Osteoblast (primary cell): ENCODE results near the gene TGFBR3L. TPM values are rescaled to one million over a fixed set of nuclear protein-coding genes. Genes with fewer than 3 reads are reported as not detected.

Experiments used
- DNase-seq: peaks from one replicate; pipeline ENCODE4 v3.0.0; 2011; ENCODE audit warnings: low spot score, mixed read lengths; ENCODE audit not compliant: insufficient read length; ENCODE audit errors: missing footprints
- H2AFZ ChIP-seq: 2 replicates; pipeline ENCODE4 v1.6.0; 2011; ENCODE audit warnings: mild to moderate bottlenecking, low read length
- H3K27ac ChIP-seq: 2 replicates; pipeline ENCODE4 v1.5.1; 2011; ENCODE audit warnings: mild to moderate bottlenecking, low read depth, low read length, moderate library complexity
- H3K27me3 ChIP-seq: 2 replicates; pipeline ENCODE4 v1.6.0; 2012; ENCODE audit warnings: mild to moderate bottlenecking, control low read depth, inconsistent platforms, low read length, moderate library complexity; ENCODE audit not compliant: insufficient read depth
- H3K36me3 ChIP-seq: 2 replicates; pipeline ENCODE4 v1.5.1; 2011; ENCODE audit warnings: mild to moderate bottlenecking, low read length, control low read depth, moderate library complexity; ENCODE audit not compliant: insufficient read depth
- H3K4me1 ChIP-seq: 2 replicates; pipeline ENCODE4 v1.5.1; 2011; ENCODE audit warnings: mild to moderate bottlenecking, low read length, control low read depth, moderate library complexity; ENCODE audit not compliant: insufficient read depth
- H3K4me2 ChIP-seq: 2 replicates; pipeline ENCODE4 v1.6.0; 2011; ENCODE audit warnings: mild to moderate bottlenecking, low read length; ENCODE audit not compliant: insufficient read depth
- H3K4me3 ChIP-seq: fragments of 200-600 bp; sonication (generic); 3 replicates; pipeline ENCODE4 v1.5.1; 2012; ENCODE audit warnings: mild to moderate bottlenecking, low read length, inconsistent platforms; ENCODE audit not compliant: insufficient read depth
- H3K79me2 ChIP-seq: 2 replicates; pipeline ENCODE4 v1.6.0; 2012; ENCODE audit warnings: mild to moderate bottlenecking, low read length, control low read depth, inconsistent platforms; ENCODE audit not compliant: insufficient read depth
- H3K9me3 ChIP-seq: 2 replicates; pipeline ENCODE4 v1.5.1; 2011; ENCODE audit warnings: low read depth, low read length, control low read depth
- H4K20me1 ChIP-seq: 2 replicates; pipeline ENCODE4 v1.6.0; 2012; ENCODE audit warnings: mild to moderate bottlenecking, low read length, control low read depth; ENCODE audit not compliant: insufficient read depth
- CTCF ChIP-seq: IDR thresholded peaks from 2 replicates; pipeline ENCODE4 v1.5.1; 2011; ENCODE audit warnings: mild to moderate bottlenecking, low read depth, low read length, moderate library complexity; ENCODE audit errors: extremely low read depth
- total RNA-seq: library from RNA; depleted of rRNA; stranded (reverse); fragments of >200 nt; gene quantifications from 2 replicates; pipeline ENCODE4 v1.2.3, GENCODE V29; 2012

Gene TGFBR3L
- total RNA-seq = under 0.01 TPM in 1 of 2 replicates, not detected in the other

GRCh38 chr19:7914598-7915045 lies at the start of gene TGFBR3L:
TSS of gene TGFBR3L (plus strand) at chr19:7914830.
- Histone ChIP-seq H2AFZ (no peak within 1 kb of the TSS), H3K36me3 (peaks cover 14% of the 10 kb centered on the region), H4K20me1 (peaks cover 3% of the 10 kb centered on the region), H3K4me3 (no peak within 1 kb of the TSS), H3K27me3 (peaks cover 26% of the 10 kb centered on the region), H3K27ac (no peak within 1 kb of the TSS), H3K4me1 (peaks cover 6% of the 10 kb centered on the region), H3K79me2 (no peaks in the 10 kb centered on the region), H3K9me3 (no peaks in the 10 kb centered on the region), H3K4me2 (no peak within 1 kb of the TSS)
- peak; percentile 67 for DNase-seq
- TF ChIP-seq CTCF = no peak

- Histone ChIP-seq H2AFZ (no peak overlapping the region), H3K4me3 (no peak overlapping the region), H4K20me1 (no peaks in the 10 kb centered on the region), H3K27ac (no peak overlapping the region), H3K79me2 (no peaks in the 10 kb centered on the region), H3K9me3 (no peaks in the 10 kb centered on the region), H3K4me1 (peaks cover 7% of the 10 kb centered on the region), H3K36me3 (no peaks in the 10 kb centered on the region), H3K27me3 (no peaks in the 10 kb centered on the region), H3K4me2 (no peak overlapping the region)
- no peak for TF ChIP-seq CTCF
- DNase-seq = peak; percentile 83
Observed at GRCh38 chr19:7865262-7865911, 49.2 kb upstream of the TGFBR3L start.

- Histone ChIP-seq H3K79me2 (no peaks in the 10 kb centered on the region), H3K9me3 (no peaks in the 10 kb centered on the region), H3K4me1 (peaks cover 8% of the 10 kb centered on the region), H3K27me3 (no peaks in the 10 kb centered on the region), H3K4me3 (no peak overlapping the region), H2AFZ (no peak overlapping the region), H3K36me3 (no peaks in the 10 kb centered on the region), H3K27ac (no peak overlapping the region), H3K4me2 (no peak overlapping the region), H4K20me1 (no peaks in the 10 kb centered on the region)
- peak; percentile 84 for DNase-seq
- TF ChIP-seq CTCF = no peak
Observed at GRCh38 chr19:7866399-7867091, 48.1 kb upstream of the TGFBR3L start.
